Measurements from ENCODE around the gene FFAR1. TPM values are rescaled to one million over a fixed set of nuclear protein-coding genes. Genes with fewer than 3 reads are reported as not detected.
"Not testable (repeated sequence)": the region's sequence is repeated elsewhere in the genome, so short reads cannot be mapped to it uniquely, and the experiment has no call there.

Gene FFAR1
- total RNA-seq, 5 donors from 2014 or later (not counting 1 experiment from before 2014, with no cell fraction given) = 0.21 to 0.35 TPM; not detected in 3

DNA sequence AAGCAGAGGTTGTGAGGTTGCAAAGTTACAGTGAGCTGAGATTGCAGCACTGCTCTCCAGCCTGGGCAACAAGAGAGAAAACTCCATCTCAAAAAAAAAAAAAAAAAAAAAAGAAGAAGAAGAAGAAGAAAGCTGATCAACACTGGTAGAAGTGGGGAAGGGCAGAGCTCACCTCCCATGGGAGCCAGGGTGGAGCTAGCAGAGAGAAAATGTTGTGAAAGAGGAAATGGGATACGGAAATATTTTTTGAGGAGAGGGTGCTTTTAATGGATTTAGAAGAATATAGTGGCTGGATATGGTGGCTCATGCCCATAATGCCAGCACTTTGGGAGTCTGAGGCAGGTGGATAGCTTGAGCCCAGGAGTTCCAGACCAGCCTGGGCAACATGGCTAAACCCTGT is 30.0 kb downstream of the FFAR1 start:
- CTCF ChIA-PET = interaction anchor here in 1 of 2 donors (0.7 kb wide), 1 partner anchor 89 kb away, joined by 4 read pairs; no protein-coding TSS in a partner anchor
- Histone ChIP-seq H3K4me3 (ENCODE audit: control insufficient read depth in 1 of 2, extremely low read depth in 1 of 2, low read length in 1 of 2) (no peak overlapping the region), H3K9me3 (no peaks in the 10 kb centered on the region), H3K4me1 (ENCODE audit: control insufficient read depth in 1 of 2, extremely low read depth in 1 of 2, insufficient read depth in 2 of 2, low read length in 2 of 2) (no peaks in the 10 kb centered on the region), H3K36me3 (ENCODE audit: control insufficient read depth in 2 of 2, extremely low read depth in 1 of 2, insufficient read depth in 1 of 2, low read length in 1 of 2) (no peaks in the 10 kb centered on the region), H3K27me3 (replicated peaks in 1 of 2; ENCODE audit: control insufficient read depth in 2 of 2, extremely low read depth in 1 of 2, insufficient read depth in 2 of 2, low read length in 1 of 2) (no peaks in the 10 kb centered on the region), H3K27ac (ENCODE audit: low read length) (no peak overlapping the region)
- WGBS (ENCODE audit: insufficient coverage) = 100% methylated on average over 1 of the region's 1 CpG
- Mint-ChIP-seq H3K4me3 (no peak overlapping the region), H3K36me3 (no peaks in the 10 kb centered on the region), H3K9me3 (peaks cover 0 to 7% (median 0%) of the 10 kb centered on the region in 3 donors), H3K27me3 (peaks cover 8 to 9% of the 10 kb centered on the region in 2 donors), H3K4me1 (peaks cover 0 to 7% (median 2%) of the 10 kb centered on the region in 3 donors), H3K27ac (no peak overlapping the region)
- DNase-seq (no peak), ATAC-seq (replicated peaks in 1 of 4) (no peak)
- POLR2A ChIA-PET = no interaction called here

DNA sequence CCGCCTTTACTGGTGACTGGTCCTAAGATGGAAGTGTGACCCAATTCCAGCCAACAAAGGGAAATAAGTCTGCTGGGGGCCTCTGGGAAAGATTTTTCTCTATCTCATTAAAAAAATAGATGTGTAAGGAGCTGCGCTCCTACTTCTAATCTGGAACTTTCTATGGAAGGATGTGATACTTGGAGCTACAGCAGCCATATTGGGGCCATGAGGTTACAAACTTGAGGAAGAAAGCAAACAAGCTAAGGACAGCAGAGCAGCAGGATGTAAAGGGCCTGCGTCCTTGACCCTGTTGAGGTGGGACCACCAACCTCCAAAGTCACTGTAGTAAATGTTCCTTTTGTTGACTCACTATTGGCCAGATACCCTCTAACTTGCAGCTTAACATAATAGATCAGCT is 30.7 kb downstream of the FFAR1 start:
- H3K36me3 ChIP-seq (ENCODE audit: control insufficient read depth in 2 of 2, extremely low read depth in 1 of 2, insufficient read depth in 1 of 2, low read length in 1 of 2) = no peaks in the 10 kb centered on the region

DNA sequence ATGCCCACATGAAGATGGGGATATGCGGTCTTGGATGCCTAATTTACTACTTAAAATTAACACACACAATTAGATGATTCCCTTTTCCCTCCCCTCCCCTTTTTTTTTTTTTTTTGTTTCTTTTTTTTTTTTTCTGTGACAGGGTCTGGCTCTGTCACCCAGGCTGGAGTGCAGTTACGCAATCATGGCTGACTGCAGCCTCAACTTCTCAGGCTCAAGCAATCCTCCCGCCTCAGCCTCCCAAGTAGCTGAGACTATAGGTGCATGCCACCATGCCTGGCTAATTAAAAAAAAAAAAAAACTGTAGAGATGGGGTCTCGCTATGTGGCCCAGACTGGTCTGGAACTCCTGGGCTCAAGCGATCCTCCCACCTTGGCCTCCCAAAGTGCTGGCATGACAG is 31.8 kb downstream of the FFAR1 start:
- 100% methylated on average over 2 of the region's 5 CpGs for WGBS (ENCODE audit: insufficient coverage)
- H3K4me1 Mint-ChIP-seq; H3K4me1 ChIP-seq (ENCODE audit: control insufficient read depth in 1 of 2, extremely low read depth in 1 of 2, insufficient read depth in 2 of 2, low read length in 2 of 2); H3K9me3 Mint-ChIP-seq; CTCF ChIA-PET; H3K36me3 ChIP-seq (ENCODE audit: control insufficient read depth in 2 of 2, extremely low read depth in 1 of 2, insufficient read depth in 1 of 2, low read length in 1 of 2); H3K4me3 Mint-ChIP-seq; H3K27me3 ChIP-seq (replicated peaks in 1 of 2; ENCODE audit: control insufficient read depth in 2 of 2, extremely low read depth in 1 of 2, insufficient read depth in 2 of 2, low read length in 1 of 2); ATAC-seq (replicated peaks in 1 of 4); H3K9me3 ChIP-seq; H3K27me3 Mint-ChIP-seq; H3K4me3 ChIP-seq (ENCODE audit: control insufficient read depth in 1 of 2, extremely low read depth in 1 of 2, low read length in 1 of 2); H3K36me3 Mint-ChIP-seq; H3K27ac ChIP-seq (ENCODE audit: low read length); POLR2A ChIA-PET; H3K27ac Mint-ChIP-seq; DNase-seq: not testable (repeated sequence)

More for the DNA sequence above, 30.7 kb downstream of the FFAR1 start:
- Mint-ChIP-seq H3K9me3 (peaks cover 0 to 7% (median 0%) of the 10 kb centered on the region in 3 donors), H3K36me3 (no peaks in the 10 kb centered on the region), H3K27ac (no peak overlapping the region), H3K4me3 (no peak overlapping the region), H3K4me1 (peaks cover 0 to 7% (median 2%) of the 10 kb centered on the region in 3 donors), H3K27me3 (peaks cover 9 to 12% of the 10 kb centered on the region in 2 donors)
- DNase-seq = no peak
- ChIA-PET CTCF (interaction anchor here (0.6 to 0.9 kb wide), 2 partner anchors 206 to 288 kb away, joined by 3 read pairs; no protein-coding TSS in a partner anchor), POLR2A (no interaction called here)
- 100% methylated on average over 1 of the region's 3 CpGs for WGBS (ENCODE audit: insufficient coverage)
- no peaks in the 10 kb centered on the region for H3K27me3 ChIP-seq (replicated peaks in 1 of 2; ENCODE audit: control insufficient read depth in 2 of 2, extremely low read depth in 1 of 2, insufficient read depth in 2 of 2, low read length in 1 of 2)
- H3K27ac ChIP-seq (ENCODE audit: low read length) = no peak overlapping the region
- no peak for ATAC-seq (replicated peaks in 1 of 4)
- H3K4me1 ChIP-seq (ENCODE audit: control insufficient read depth in 1 of 2, extremely low read depth in 1 of 2, insufficient read depth in 2 of 2, low read length in 2 of 2) = no peaks in the 10 kb centered on the region
- H3K9me3 ChIP-seq = no peaks in the 10 kb centered on the region
- no peak overlapping the region for H3K4me3 ChIP-seq (ENCODE audit: control insufficient read depth in 1 of 2, extremely low read depth in 1 of 2, low read length in 1 of 2)

DNA sequence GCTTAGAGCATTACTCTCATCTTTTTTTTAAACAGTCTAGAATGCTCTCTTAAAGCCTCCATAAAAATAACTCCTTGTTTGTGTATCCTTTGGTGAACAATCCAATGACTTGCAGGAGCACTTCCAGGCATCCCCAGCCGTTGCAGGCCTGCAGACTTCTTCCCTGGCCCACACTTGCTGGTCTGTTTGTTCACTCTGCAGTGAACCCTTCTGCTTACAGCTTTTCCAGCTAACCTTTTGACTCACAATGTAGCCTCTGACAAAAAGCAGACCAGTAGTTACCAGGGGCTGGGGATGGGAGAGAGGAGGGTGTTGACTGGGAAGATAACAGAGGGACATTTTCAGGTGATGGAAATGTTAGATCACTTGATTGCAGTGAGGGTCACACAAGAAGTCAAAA is 32.3 kb downstream of the FFAR1 start:
- H3K27me3 ChIP-seq (replicated peaks in 1 of 2; ENCODE audit: control insufficient read depth in 2 of 2, extremely low read depth in 1 of 2, insufficient read depth in 2 of 2, low read length in 1 of 2) = no peaks in the 10 kb centered on the region
- H3K4me3 ChIP-seq (ENCODE audit: control insufficient read depth in 1 of 2, extremely low read depth in 1 of 2, low read length in 1 of 2) = no peak overlapping the region
- Mint-ChIP-seq H3K4me3 (no peak overlapping the region), H3K9me3 (peaks cover 0 to 9% (median 0%) of the 10 kb centered on the region in 3 donors), H3K27me3 (peaks cover 10 to 12% of the 10 kb centered on the region in 2 donors), H3K4me1 (peaks cover 0 to 7% (median 2%) of the 10 kb centered on the region in 3 donors), H3K36me3 (no peaks in the 10 kb centered on the region), H3K27ac (no peak overlapping the region)
- POLR2A ChIA-PET = no interaction called here
- no peak overlapping the region for H3K27ac ChIP-seq (ENCODE audit: low read length)
- 60% methylated on average over 1 of the region's 1 CpG for WGBS (ENCODE audit: insufficient coverage)
- CTCF ChIA-PET = no interaction called here
- no peaks in the 10 kb centered on the region for H3K36me3 ChIP-seq (ENCODE audit: control insufficient read depth in 2 of 2, extremely low read depth in 1 of 2, insufficient read depth in 1 of 2, low read length in 1 of 2)
- H3K9me3 ChIP-seq = no peaks in the 10 kb centered on the region
- no peak for DNase-seq
- ATAC-seq (replicated peaks in 1 of 4) = no peak
- H3K4me1 ChIP-seq (ENCODE audit: control insufficient read depth in 1 of 2, extremely low read depth in 1 of 2, insufficient read depth in 2 of 2, low read length in 2 of 2) = no peaks in the 10 kb centered on the region

DNA sequence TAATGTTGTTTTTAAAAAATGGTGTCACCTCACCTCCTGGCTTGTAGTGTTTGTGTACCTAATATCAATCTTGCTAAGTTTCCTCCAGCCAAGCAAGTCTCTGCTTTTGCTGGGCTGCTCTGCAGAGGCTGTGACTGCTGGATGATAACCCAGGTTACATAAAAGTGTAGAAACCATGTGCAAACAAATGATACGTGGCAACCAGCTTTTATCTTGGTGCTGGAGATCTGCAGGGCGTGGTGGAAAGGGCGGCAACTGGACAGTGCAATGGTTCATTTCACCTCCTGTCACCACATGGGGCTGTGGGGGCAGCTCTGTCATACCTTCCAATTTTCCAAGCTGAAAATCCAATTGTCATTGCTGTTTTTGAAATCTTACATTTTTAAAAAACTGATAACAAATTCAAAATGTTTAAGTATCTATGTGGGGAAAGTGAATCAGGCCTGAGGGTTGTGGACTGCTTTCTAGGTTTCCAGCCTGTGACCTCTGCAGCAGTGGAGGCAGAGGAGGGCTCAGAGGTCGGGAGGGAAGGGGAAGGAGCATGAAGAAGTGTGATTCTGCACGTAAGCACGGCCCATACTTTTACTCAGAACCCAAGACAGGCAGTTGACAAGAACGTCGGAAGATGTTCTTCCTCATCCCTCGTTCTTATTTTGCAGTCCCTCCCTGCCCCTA is 32.9 kb downstream of the FFAR1 start:
- CTCF ChIA-PET = no interaction called here
- Histone ChIP-seq H3K36me3 (ENCODE audit: control insufficient read depth in 2 of 2, extremely low read depth in 1 of 2, insufficient read depth in 1 of 2, low read length in 1 of 2) (no peaks in the 10 kb centered on the region), H3K27ac (ENCODE audit: low read length) (no peak overlapping the region), H3K9me3 (no peaks in the 10 kb centered on the region), H3K4me1 (ENCODE audit: control insufficient read depth in 1 of 2, extremely low read depth in 1 of 2, insufficient read depth in 2 of 2, low read length in 2 of 2) (no peaks in the 10 kb centered on the region), H3K27me3 (replicated peaks in 1 of 2; ENCODE audit: control insufficient read depth in 2 of 2, extremely low read depth in 1 of 2, insufficient read depth in 2 of 2, low read length in 1 of 2) (peaks cover 0 to under 1% of the 10 kb centered on the region in 2 experiments), H3K4me3 (ENCODE audit: control insufficient read depth in 1 of 2, extremely low read depth in 1 of 2, low read length in 1 of 2) (no peak overlapping the region)
- H3K36me3 Mint-ChIP-seq = no peaks in the 10 kb centered on the region
- peaks cover 0 to 9% (median 0%) of the 10 kb centered on the region in 3 donors for H3K9me3 Mint-ChIP-seq
- POLR2A ChIA-PET = no interaction called here
- DNase-seq (no peak), ATAC-seq (replicated peaks in 1 of 4) (no peak)
- H3K4me3 Mint-ChIP-seq = no peak overlapping the region
- H3K27me3 Mint-ChIP-seq = peaks cover 7 to 12% of the 10 kb centered on the region in 2 donors
- WGBS (ENCODE audit: insufficient coverage) = 93% methylated on average over 5 of the region's 9 CpGs
- H3K4me1 Mint-ChIP-seq = peaks cover 0 to 7% (median 0%) of the 10 kb centered on the region in 3 donors
- no peak overlapping the region for H3K27ac Mint-ChIP-seq

DNA sequence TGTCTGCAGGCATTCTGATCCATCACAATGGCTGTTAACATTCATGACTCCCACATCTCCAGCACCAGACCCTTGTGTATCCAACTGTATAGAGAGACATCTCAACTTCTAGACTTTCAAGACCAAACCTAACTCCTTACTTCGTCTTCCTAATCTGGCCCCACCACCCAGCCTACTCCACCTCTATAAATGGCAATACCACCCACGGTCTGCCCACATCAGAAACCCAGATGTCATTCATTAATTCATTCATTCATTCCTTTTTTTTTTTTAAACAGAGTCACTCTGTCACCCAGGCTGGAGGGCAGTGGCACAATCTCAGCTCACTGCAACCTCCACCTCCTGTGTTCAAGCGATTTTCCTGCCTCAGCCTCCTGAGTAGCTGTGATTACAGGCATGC is 33.6 kb downstream of the FFAR1 start:
- ATAC-seq (replicated peaks in 1 of 4) = no peak
- CTCF ChIA-PET = no interaction called here
- Mint-ChIP-seq H3K4me1 (peaks cover 0 to 5% (median 0%) of the 10 kb centered on the region in 3 donors), H3K4me3 (no peak overlapping the region), H3K27ac (no peak overlapping the region), H3K9me3 (peaks cover under 1 to 10% (median 1%) of the 10 kb centered on the region in 3 donors), H3K36me3 (peaks cover under 1% of the 10 kb centered on the region), H3K27me3 (peaks cover 5 to 12% of the 10 kb centered on the region in 2 donors)
- POLR2A ChIA-PET = no interaction called here
- H3K27ac ChIP-seq (ENCODE audit: low read length) = no peak overlapping the region
- peaks cover 0 to 2% of the 10 kb centered on the region in 2 experiments for H3K27me3 ChIP-seq (replicated peaks in 1 of 2; ENCODE audit: control insufficient read depth in 2 of 2, extremely low read depth in 1 of 2, insufficient read depth in 2 of 2, low read length in 1 of 2)
- H3K36me3 ChIP-seq (ENCODE audit: control insufficient read depth in 2 of 2, extremely low read depth in 1 of 2, insufficient read depth in 1 of 2, low read length in 1 of 2) = no peaks in the 10 kb centered on the region
- no peak overlapping the region for H3K4me3 ChIP-seq (ENCODE audit: control insufficient read depth in 1 of 2, extremely low read depth in 1 of 2, low read length in 1 of 2)
- 71% methylated on average over 3 of the region's 3 CpGs for WGBS (ENCODE audit: insufficient coverage)
- no peaks in the 10 kb centered on the region for H3K4me1 ChIP-seq (ENCODE audit: control insufficient read depth in 1 of 2, extremely low read depth in 1 of 2, insufficient read depth in 2 of 2, low read length in 2 of 2)
- no peak for DNase-seq
- H3K9me3 ChIP-seq = no peaks in the 10 kb centered on the region

Data from T-cell (primary cell).